SH-SY5Y (cell line): Measurements from ENCODE around the gene GNS.

Experiments used
- GATA2 ChIP-seq: IDR thresholded peaks from 2 replicates; pipeline ENCODE4 v1.6.1; 2011; ENCODE audit warnings: mild to moderate bottlenecking, low read depth, low read length
- GATA3 ChIP-seq: IDR thresholded peaks from 2 replicates; pipeline ENCODE4 v1.6.1; 2011; ENCODE audit warnings: low read depth, mild to moderate bottlenecking, low read length, moderate library complexity

GRCh38 chr12:64752032-64752431 lies 7.2 kb downstream of the GNS start:
- TF ChIP-seq GATA2, result no peak
- no peak for TF ChIP-seq GATA3
